Right cardiac atrium (tissue), 5 donors: ENCODE data around the gene AGPAT2. TPM values are rescaled to one million over a fixed set of nuclear protein-coding genes. Genes with fewer than 3 reads are reported as not detected.

Experiments
- ATAC-seq, 2 donors: fragments of 200-7000 bp; cut with Tn5 transposase; one replicate each; pipeline versions ENCODE4 v1.8.0 to v1.9.1; 2020; ENCODE audit warnings: moderate library complexity in 2 of 2, mild to moderate bottlenecking in 1 of 2
- DNase-seq, 3 donors: peaks; one replicate each; pipeline ENCODE4 v3.0.0-alpha.2; 2020
- H3K27ac ChIP-seq: one replicate; pipeline ENCODE4 v1.5.1; 2013; ENCODE audit warnings: mild to moderate bottlenecking, low read length, control low read depth, moderate library complexity
- H3K27me3 ChIP-seq: one replicate; pipeline ENCODE4 v1.6.1; 2013; ENCODE audit not compliant: control insufficient read depth, insufficient read depth
- H3K4me1 ChIP-seq: one replicate; pipeline ENCODE4 v1.6.1; 2013; ENCODE audit warnings: low read length; ENCODE audit not compliant: control insufficient read depth, insufficient read depth
- H3K4me3 ChIP-seq: one replicate; pipeline ENCODE4 v1.5.1; 2013; ENCODE audit warnings: low read length, control low read depth
- H3K9me3 ChIP-seq: one replicate; pipeline ENCODE4 v1.6.1; 2013; ENCODE audit warnings: low read length; ENCODE audit not compliant: control insufficient read depth
- WGBS: extraction: QIAGEN DNeasy Blood & Tissue Kit; methylation state at CpG from one replicate; pipeline ENCODE4 v1.1.7; 2013; 5-methylcytosine and 5-hydroxymethylcytosine counted together
- intact Hi-C, 4 donors: fragments of 100-400 bp; cut with DNase I; formaldehyde crosslinking; loops; one replicate each; pipeline versions ENCODE4 v1.11.0 to v1.14.0; 2022 to 2023
- polyA plus RNA-seq: library from polyadenylated mRNA; stranded (reverse); fragments of 200-250 nt; gene quantifications from one replicate; pipeline ENCODE4 v1.2.3, GENCODE V29; 2013
- total RNA-seq, 4 donors: library from RNA; stranded (reverse); fragmentation: NEBNext Ultra II Directional; extraction: Animal tissue kit (Norgen Biotek cat#: 25700); gene quantifications; one replicate each; pipeline ENCODE4 v1.2.1, GENCODE V29; 2021
- donor health status: healthy with polysubstance abuse.
- donor health status: DM: no; HTN: yes; CAD: no.
- donor health status: DM: no; HTN: no; CAD: no.
- donor health status: DM: no; HTN: yes; CAD: no; lungs with severe emphysema.
- donor health status: DM: yes; HTN: yes; CAD: no.

Gene AGPAT2
- total and polyA plus RNA-seq, 5 donors, result 63.0 to 149 (median 70.9) TPM

DNA sequence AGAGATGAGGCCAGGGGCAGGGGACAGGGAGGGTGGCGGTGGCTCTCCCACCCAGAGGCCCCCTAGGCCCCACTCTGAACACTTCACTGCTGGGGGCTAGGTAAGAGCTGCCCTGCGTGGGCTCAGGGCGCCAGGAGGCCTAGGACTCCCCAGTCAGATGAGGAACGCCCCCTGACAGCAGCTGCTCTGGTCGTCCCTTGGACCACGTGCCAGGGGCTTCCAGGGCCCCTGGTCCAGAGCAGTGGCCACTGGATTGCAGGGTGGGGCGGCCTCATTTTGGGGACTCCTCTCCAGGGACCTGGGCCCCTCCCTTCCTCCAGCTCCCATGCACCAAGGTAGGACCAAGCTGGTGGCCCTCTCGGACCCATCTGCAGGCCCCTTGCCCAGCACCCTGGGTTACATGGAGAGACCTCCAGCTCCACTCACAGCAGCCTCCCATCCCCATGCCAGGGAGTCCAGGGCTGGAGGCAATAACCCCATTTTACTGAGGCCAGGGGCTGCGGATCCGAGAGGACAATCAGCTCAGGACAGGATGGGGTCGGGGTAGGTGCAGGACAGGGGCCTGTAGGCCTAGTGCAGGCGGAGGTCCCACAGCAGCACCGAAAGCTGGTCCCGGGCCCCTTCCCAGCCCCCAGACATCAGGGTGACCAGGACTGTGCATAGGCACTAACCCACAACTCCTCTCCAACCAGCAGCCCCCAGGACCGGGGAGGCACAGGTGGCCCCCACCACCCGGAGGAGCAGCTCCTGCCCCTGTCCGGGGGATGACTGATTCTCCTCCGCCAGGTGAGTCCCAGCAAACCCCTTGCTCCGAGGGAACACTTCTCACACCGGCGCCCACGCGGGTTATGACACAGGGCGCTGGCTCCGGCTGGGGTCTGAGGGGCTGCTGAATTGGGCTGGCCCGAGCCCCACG, 23.0 kb downstream of the AGPAT2 start:
- no peaks in the 10 kb centered on the region for H3K4me1 ChIP-seq
- peak in 1 of 2 donors; percentile 0 for ATAC-seq
- peak overlapping the region; percentile 69 for H3K27ac ChIP-seq
- no peaks in the 10 kb centered on the region for H3K27me3 ChIP-seq
- WGBS, result 76% methylated on average over 27 of the region's 27 CpGs
- peak; percentile 40 to 70 (median 68) for DNase-seq
- H3K9me3 ChIP-seq, result no peaks in the 10 kb centered on the region
- H3K4me3 ChIP-seq, result peak overlapping the region; percentile 64
- intact Hi-C loops, result no loop called here

DNA sequence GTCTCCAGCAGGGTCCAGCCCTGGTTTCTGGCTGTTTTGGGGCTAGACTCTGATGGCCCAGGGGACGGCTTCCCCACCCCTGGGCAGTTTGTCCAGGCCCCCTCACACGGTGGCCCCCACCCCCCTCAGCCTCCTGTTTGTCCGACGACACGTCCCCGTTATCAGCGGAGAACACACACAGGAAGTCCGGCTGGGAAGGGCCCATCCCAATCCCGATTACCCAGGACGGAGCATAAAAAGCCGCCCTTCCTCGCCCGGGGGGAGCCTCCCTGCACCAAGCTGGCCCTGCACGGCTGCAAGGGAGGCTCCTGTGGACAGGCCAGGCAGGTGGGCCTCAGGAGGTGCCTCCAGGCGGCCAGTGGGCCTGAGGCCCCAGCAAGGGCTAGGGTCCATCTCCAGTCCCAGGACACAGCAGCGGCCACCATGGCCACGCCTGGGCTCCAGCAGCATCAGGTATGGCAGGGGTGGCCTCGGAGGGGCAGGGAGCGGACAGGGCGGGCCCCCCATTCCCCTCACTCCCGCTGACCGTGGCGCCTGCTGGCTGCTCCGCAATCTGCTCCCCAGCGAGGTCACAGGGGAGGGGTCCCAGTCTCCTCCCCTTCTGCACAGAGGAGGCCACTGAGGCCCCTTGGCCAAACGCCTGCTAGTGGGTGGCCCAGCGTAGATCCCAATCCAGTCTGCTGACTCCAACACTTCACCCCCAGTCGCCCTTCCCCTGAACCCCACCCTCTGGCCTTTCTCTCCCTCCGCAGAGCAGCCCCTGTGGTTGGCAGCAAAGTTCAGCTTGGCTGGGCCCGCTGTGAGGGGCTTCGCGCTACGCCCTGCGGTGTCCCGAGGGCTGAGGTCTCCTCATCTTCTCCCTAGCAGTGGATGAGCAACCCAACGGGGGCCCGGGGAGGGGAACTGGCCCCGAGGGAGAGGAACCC, 24.3 kb downstream of the AGPAT2 start, which contains the start of gene EGFL7:
Gene EGFL7 (plus strand): TSS at position 261 of the 926 bp plus-strand sequence. CDS start 5,367 bp downstream, outside the sequence.
- Histone ChIP-seq H3K27ac (peak within 1 kb of the TSS; percentile 76), H3K4me1 (no peaks in the 10 kb centered on the region), H3K4me3 (peak within 1 kb of the TSS; percentile 64), H3K9me3 (no peaks in the 10 kb centered on the region), H3K27me3 (no peaks in the 10 kb centered on the region)
- peak; percentile 56 to 74 for ATAC-seq
- DNase-seq, result peak; percentile 88 to 91 (median 90)
- 53% methylated on average over 38 of the region's 38 CpGs for WGBS
- intact Hi-C loops, result no loop called here

DNA sequence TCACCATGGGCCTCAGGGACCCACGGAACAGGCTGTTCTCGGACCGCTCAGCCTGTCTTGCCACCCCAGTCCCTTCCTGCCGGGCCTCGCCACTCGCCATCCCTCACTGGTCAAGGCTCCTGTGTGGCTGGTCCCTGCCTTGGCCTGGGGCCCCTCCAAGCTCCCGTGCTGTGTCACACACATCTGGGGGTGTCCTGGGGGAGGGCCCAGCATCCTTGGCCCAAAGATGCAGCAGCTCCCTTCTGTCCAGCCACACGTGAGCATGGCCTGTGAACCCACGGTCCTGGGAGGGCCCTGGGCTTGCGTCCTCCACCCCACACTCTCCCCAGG, 25.0 kb downstream of the AGPAT2 start:
- DNase-seq (peak in 1 of 3 donors; percentile 78), ATAC-seq (peak in 1 of 2 donors; percentile 1)
- Histone ChIP-seq H3K27me3 (no peaks in the 10 kb centered on the region), H3K4me1 (no peaks in the 10 kb centered on the region), H3K4me3 (peak overlapping the region; percentile 22), H3K27ac (peak overlapping the region; percentile 76), H3K9me3 (no peaks in the 10 kb centered on the region)
- 52% methylated on average over 10 of the region's 10 CpGs for WGBS
- intact Hi-C loops, result no loop called here

DNA sequence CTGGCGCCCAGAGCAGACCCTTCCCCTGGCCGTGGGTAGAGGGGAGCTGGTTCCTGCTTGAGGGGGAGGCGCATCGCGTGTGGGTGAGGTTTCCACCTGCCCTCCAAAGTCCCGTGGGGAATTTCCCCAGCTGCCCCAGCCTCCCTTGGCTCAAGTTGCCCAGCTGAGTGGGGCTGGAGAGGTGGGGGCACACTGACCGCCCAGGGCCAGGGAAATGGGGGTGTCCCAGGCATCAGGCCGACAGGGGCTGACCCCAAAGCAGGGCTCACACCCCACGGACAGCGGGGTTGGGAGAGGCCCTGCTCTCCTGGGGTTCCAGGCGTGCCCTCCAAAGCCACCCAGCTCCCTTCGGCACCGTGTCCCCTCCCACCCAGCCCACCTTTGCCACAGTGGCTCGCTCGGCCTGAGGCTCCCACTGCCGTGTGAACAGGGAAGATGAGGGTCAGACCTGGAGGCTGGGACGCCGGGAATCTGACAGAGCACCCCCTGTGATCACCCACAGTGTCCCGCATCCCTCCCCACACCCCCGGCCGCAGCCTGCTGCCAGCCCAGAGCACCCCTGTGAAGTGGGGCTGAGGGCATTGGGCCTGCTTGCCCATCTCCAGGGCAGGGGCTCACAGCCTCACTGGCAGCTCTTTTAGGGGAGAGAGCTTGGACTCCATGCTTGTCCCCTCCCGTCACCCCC, 25.5 kb downstream of the AGPAT2 start:
- Histone ChIP-seq H3K4me1 (no peaks in the 10 kb centered on the region), H3K9me3 (no peaks in the 10 kb centered on the region), H3K27me3 (no peaks in the 10 kb centered on the region), H3K27ac (peak overlapping the region; percentile 76), H3K4me3 (peak overlapping the region; percentile 22)
- DNase-seq (peak; percentile 30 to 73 (median 47)), ATAC-seq (peak in 1 of 2 donors; percentile 2)
- 64% methylated on average over 22 of the region's 22 CpGs for WGBS
- intact Hi-C loops, result no loop called here

DNA sequence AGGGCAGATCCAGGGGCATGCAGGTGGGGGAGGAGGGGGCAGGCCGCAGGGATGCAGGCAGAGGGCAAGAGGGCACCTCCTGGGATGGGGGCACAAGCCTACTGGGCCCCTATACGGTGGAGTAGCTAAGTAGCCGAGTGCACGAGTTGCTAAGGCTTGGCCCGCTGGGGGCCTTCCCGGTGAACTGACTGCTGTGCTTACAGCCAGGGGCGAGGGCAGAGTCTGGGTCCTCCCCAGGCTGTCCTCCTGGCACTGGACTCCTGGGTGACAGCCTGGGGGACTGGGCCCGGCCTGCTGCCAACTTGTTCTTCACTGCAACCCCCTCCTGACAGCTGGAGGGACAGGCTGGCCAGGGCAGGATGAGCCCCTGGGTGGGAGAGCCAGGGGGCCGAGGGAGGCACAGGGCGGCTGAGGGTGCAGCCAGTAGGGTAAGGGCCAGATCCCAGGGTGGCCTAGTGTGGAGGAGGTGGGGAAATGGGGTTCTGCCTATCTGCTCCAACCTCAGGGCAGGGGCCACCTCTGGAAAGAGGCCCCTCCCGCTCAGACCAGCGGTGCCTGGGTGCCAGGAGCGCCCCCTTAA, 26.2 kb downstream of the AGPAT2 start:
- peak in 1 of 3 donors; percentile 51 for DNase-seq
- intact Hi-C loops, result no loop called here

DNA sequence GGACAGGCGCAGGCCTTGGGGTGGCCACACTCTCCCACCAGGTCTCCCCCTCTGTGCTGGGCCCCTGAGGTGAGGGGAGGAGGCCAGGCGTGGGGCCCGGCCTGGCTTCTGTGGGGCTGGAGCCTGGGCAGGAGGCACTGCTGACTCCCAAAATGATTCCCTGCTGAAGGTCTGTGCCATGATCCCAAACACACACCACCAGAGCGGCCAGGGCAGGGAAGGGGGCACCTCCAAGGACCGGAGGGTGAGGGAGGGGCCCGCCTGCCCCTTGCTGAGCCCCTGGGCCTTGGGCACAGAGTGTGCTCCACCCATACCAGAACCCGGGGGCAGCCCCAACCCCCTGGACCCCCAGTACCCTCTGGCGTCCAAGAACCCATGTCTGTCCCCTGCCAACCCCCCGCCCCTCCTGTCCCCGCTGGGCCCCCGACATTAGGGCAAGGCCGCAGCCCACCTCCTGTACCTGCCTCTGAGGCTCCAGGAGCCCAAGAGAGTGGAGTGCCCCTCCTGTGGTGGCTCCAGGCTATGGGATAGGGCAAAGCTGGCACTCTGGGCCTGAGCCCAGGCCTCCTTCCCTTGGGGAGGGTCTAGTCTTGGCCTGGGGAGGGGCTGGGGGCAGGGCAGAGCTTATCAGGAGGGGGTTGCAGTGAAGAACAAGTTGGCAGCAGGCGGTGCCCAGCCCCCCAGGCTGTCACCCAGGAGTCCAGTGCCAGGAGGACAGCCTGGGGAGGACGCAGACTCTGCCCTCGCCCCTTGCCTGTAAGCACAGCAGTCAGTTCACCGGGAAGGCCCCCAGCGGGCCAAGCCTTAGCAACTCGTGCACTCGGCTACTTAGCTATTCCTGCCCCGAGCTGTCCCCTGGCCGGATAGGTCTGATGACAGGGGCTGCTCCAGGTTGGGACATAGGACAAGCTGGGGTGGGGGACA, 27.1 kb downstream of the AGPAT2 start:
- Histone ChIP-seq H3K9me3 (no peaks in the 10 kb centered on the region), H3K27me3 (no peaks in the 10 kb centered on the region), H3K4me3 (peak overlapping the region; percentile 22), H3K27ac (peak overlapping the region; percentile 83), H3K4me1 (no peaks in the 10 kb centered on the region)
- ATAC-seq, result no peak
- DNase-seq, result peak; percentile 24 to 62 (median 53)
- intact Hi-C loops, result no loop called here
- 65% methylated on average over 21 of the region's 21 CpGs for WGBS

More for the DNA sequence above, 26.2 kb downstream of the AGPAT2 start:
- peak overlapping the region; percentile 76 for H3K27ac ChIP-seq
- ATAC-seq, result no peak
- no peaks in the 10 kb centered on the region for H3K4me1 ChIP-seq
- H3K27me3 ChIP-seq, result no peaks in the 10 kb centered on the region
- no peaks in the 10 kb centered on the region for H3K9me3 ChIP-seq
- WGBS, result 60% methylated on average over 13 of the region's 13 CpGs
- no peak overlapping the region for H3K4me3 ChIP-seq

DNA sequence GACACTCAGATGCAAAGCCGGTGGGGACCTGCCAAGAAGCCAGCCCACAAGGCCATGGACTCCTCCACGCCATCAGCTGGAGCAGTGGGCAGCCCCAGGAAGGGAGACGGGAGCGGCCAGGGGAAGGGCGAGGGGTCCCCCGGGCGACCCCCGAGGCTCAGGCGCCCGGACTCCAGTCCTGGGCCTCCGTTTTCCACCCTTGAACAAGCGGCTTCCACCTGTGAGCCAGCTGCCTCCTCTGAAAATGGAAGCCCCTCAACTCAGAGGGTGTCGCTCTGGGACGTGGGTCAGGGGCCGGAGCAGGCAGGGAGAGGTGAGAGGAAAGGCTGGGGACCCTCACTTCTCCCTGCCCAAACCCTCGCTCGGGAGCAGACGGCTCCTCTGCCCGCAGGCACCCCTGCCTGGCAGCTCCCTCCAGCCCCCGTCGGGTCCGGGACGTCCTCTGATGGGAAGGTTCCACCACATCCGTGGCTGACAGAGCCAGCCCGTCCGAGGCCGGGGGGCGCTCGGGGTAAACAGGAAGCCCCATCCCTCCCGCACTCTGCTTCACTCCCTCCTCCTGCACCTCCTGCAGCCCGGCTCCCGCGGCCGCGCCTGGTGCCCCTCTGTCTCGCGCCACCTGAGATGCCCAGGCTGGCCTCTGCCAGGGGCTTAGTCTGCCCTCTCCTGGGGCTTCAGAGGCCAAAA, 28.3 kb downstream of the AGPAT2 start:
- H3K4me1 ChIP-seq, result no peaks in the 10 kb centered on the region
- 36% methylated on average over 37 of the region's 37 CpGs for WGBS
- H3K27me3 ChIP-seq, result no peaks in the 10 kb centered on the region
- ATAC-seq, result no peak
- H3K9me3 ChIP-seq, result no peaks in the 10 kb centered on the region
- H3K4me3 ChIP-seq, result peak overlapping the region; percentile 22
- H3K27ac ChIP-seq, result peak overlapping the region; percentile 83
- DNase-seq, result peak in 2 of 3 donors; percentile 56
- intact Hi-C loops, result no loop called here

DNA sequence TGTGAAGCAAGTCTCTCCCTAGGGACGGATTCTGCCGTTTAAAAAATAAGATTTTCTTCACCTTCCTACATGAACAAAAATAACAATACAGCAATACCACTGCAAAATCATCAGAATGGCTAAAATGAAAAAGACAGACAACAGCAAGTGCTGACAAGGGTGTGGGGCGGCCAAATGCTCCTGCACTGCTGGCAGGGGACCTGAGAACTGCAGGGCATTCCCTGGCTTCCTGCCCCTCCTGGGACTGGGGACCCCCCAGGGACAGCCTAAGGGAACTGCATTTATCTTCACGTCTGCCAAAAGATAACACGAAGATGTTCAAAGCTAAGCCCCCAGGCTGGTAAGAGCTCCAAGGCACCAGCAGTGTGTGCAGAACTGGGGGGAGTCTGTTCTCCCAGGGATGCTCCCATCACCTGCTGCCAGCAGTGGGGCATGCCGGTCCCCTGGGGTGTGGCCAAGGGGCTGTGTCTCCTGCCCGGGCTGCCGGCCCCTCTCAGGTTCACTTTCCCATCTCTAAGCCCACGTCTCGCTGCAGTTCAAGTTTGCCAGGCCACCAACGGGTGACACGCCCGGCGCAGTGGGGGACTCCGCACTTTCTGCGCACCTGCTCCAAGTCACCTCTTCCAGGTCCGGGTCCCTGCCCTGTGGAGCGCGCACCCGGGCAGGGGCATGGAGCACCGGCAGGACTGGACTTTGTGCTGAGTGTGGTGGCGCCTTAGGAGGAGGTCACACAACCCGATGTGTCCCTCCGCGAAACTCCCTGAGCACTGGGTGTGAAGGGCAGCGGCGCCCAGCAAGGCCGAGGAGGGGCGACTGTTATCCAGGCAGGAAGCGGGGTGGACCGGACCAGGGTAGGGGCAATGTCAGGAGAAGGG, 29.0 kb downstream of the AGPAT2 start:
- ATAC-seq (no peak), DNase-seq (peak; percentile 31 to 68 (median 65))
- WGBS, result 54% methylated on average over 31 of the region's 31 CpGs
- Histone ChIP-seq H3K27me3 (no peaks in the 10 kb centered on the region), H3K27ac (peak overlapping the region; percentile 83), H3K9me3 (no peaks in the 10 kb centered on the region), H3K4me1 (no peaks in the 10 kb centered on the region), H3K4me3 (peak overlapping the region; percentile 22)
- intact Hi-C loops, result no loop called here
